H1 (cell line): ENCODE results near the gene DES.

Experiments
- CBX5 ChIP-seq: fragments of 300-800, 300-1000 bp; sonication (generic); IDR thresholded peaks from 2 replicates; pipeline ENCODE4 v1.7.1; 2016; ENCODE audit warnings: antibody characterized with exemption, low read length, low read depth
- CEBPB ChIP-seq: IDR thresholded peaks from 2 replicates; pipeline ENCODE4 v1.6.1; 2012; ENCODE audit warnings: low read depth, low read length
- EP300 ChIP-seq, 2 experiments: IDR thresholded peaks; 1 replicate in 1 of 2; 2 replicates in 1 of 2; pipeline ENCODE4 v1.6.1; 2011 to 2012; ENCODE audit warnings: low read depth in 2 of 2, low read length in 2 of 2, mild to moderate bottlenecking in 2 of 2, borderline replicate concordance in 1 of 2, inconsistent platforms in 1 of 2, moderate library complexity in 1 of 2
- EZH2 ChIP-seq: fragments of 200-600 bp; sonication (generic); IDR thresholded peaks from 2 replicates; pipeline ENCODE4 v1.7.1; 2012; ENCODE audit warnings: low read depth, mild to moderate bottlenecking, moderate library complexity, low read length, inconsistent platforms; ENCODE audit not compliant: severe bottlenecking
- JUND ChIP-seq: IDR thresholded peaks from 2 replicates; pipeline ENCODE4 v1.6.1; 2011; ENCODE audit warnings: mild to moderate bottlenecking, improper control_type of control experiment, low read length
- POLR2A ChIP-seq, 2 experiments: IDR thresholded peaks; 1 replicate in 1 of 2; 2 replicates in 1 of 2; pipeline ENCODE4 v1.6.1; 2011; ENCODE audit warnings: low read depth in 2 of 2, low read length in 2 of 2, mild to moderate bottlenecking in 2 of 2; ENCODE audit errors: control extremely low read depth in 1 of 2
- POLR2AphosphoS5 ChIP-seq: IDR thresholded peaks from 2 replicates; pipeline ENCODE4 v1.6.1; 2011; ENCODE audit warnings: low read depth, low read length
- RAD21 ChIP-seq, 2 experiments: IDR thresholded peaks in 1 of 2; conservative IDR thresholded peaks in 1 of 2; 2 replicates each; pipeline ENCODE4 v1.6.1; 2011; ENCODE audit warnings: low read depth in 2 of 2, low read length in 2 of 2, improper control_type of control experiment in 1 of 2, inconsistent platforms in 1 of 2, mild to moderate bottlenecking in 1 of 2, moderate library complexity in 1 of 2
- SP2 ChIP-seq: IDR thresholded peaks from 2 replicates; pipeline ENCODE4 v1.6.1; 2012; ENCODE audit warnings: mild to moderate bottlenecking, low read length, inconsistent platforms
- TF ChIP-seq, protein P1 (sequence below): IDR thresholded peaks from 2 replicates; pipeline ENCODE4 v1.6.1; 2012; ENCODE audit warnings: low read length, inconsistent platforms
- TF ChIP-seq, protein P2 (sequence below), 3 experiments: IDR thresholded peaks; 1 replicate in 2 of 3; 2 replicates in 1 of 3; pipeline versions ENCODE4 v1.5.1 to v1.6.1; 2011; ENCODE audit warnings: low read length in 3 of 3, mild to moderate bottlenecking in 3 of 3, inconsistent platforms in 2 of 3, low read depth in 1 of 3, moderate library complexity in 1 of 3; ENCODE audit not compliant: insufficient read depth in 1 of 3; ENCODE audit errors: control extremely low read depth in 1 of 3

DNA sequence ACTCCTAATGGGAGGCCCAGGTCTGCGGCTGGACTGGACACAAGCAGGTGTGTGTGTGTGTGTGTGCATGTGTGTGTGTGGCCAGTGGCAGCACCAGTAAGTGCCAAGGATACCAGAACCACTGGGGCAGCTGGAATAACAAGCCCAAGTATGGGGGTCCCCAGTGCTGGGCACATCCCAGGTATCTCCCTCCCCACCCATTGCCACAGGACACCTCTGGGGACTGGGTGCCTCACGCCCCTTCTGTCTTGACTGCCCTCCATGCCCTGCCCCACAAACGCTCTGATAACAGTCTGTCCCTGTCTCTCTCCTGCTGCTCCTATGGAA is 25.5 kb downstream of the DES start:
- TF ChIP-seq EZH2 = no peak
- no peak for TF ChIP-seq JUND
- TF ChIP-seq, protein P1, sequence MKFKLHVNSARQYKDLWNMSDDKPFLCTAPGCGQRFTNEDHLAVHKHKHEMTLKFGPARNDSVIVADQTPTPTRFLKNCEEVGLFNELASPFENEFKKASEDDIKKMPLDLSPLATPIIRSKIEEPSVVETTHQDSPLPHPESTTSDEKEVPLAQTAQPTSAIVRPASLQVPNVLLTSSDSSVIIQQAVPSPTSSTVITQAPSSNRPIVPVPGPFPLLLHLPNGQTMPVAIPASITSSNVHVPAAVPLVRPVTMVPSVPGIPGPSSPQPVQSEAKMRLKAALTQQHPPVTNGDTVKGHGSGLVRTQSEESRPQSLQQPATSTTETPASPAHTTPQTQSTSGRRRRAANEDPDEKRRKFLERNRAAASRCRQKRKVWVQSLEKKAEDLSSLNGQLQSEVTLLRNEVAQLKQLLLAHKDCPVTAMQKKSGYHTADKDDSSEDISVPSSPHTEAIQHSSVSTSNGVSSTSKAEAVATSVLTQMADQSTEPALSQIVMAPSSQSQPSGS = no peak
- TF ChIP-seq, protein P2, sequence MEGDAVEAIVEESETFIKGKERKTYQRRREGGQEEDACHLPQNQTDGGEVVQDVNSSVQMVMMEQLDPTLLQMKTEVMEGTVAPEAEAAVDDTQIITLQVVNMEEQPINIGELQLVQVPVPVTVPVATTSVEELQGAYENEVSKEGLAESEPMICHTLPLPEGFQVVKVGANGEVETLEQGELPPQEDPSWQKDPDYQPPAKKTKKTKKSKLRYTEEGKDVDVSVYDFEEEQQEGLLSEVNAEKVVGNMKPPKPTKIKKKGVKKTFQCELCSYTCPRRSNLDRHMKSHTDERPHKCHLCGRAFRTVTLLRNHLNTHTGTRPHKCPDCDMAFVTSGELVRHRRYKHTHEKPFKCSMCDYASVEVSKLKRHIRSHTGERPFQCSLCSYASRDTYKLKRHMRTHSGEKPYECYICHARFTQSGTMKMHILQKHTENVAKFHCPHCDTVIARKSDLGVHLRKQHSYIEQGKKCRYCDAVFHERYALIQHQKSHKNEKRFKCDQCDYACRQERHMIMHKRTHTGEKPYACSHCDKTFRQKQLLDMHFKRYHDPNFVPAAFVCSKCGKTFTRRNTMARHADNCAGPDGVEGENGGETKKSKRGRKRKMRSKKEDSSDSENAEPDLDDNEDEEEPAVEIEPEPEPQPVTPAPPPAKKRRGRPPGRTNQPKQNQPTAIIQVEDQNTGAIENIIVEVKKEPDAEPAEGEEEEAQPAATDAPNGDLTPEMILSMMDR (IDR thresholded peaks at IDR 0.05; ENCODE audit: control extremely low read depth in 1 of 3, insufficient read depth in 1 of 3, low read depth in 1 of 3, low read length in 3 of 3) = no peak
- no peak for TF ChIP-seq POLR2A (IDR thresholded peaks at IDR 0.05; ENCODE audit: control extremely low read depth in 1 of 2, low read depth in 2 of 2, low read length in 2 of 2)
- no peak for TF ChIP-seq POLR2AphosphoS5
- no peak for TF ChIP-seq SP2
- no peak for TF ChIP-seq CBX5
- no peak for TF ChIP-seq CEBPB
- no peak for TF ChIP-seq RAD21 (IDR thresholded peaks at IDR 0.05 in 1 of 2, conservative IDR thresholded peaks at IDR 0.05 in 1 of 2; ENCODE audit: low read depth in 2 of 2, low read length in 2 of 2)
- no peak for TF ChIP-seq EP300 (IDR thresholded peaks at IDR 0.05; ENCODE audit: borderline replicate concordance in 1 of 2, low read depth in 2 of 2, low read length in 2 of 2)
